Measurements from ENCODE around the gene PKP3.

PKP3 gene

GRCh38 chr11:454043-454442 lies 60.0 kb downstream of the PKP3 start:
- TF ChIP-seq EZH2phosphoT487 (conservative IDR thresholded peaks at IDR 0.05; ENCODE audit: low read length) = no peak
- TF ChIP-seq CTCF (IDR thresholded peaks at IDR 0.05; ENCODE audit: insufficient read depth, low read length, poor library complexity, severe bottlenecking) = no peak
- no peak overlapping the region for H2AFZ ChIP-seq (ENCODE audit: low read depth, low read length, severe bottlenecking)
- no peak overlapping the region for H3K4me3 ChIP-seq (ENCODE audit: insufficient read depth, low read length, poor library complexity, severe bottlenecking)
- H3K9ac ChIP-seq (ENCODE audit: low read length) = no peak overlapping the region
- H3K9me3 ChIP-seq (ENCODE audit: insufficient read depth, low read length) = no peaks in the 10 kb centered on the region
- peaks cover 14% of the 10 kb centered on the region for H3K79me2 ChIP-seq (ENCODE audit: insufficient read depth, low read length)
- H3K9me2 ChIP-seq (replicated peaks; ENCODE audit: insufficient read depth, low read length) = no peaks in the 10 kb centered on the region
- H3K27ac ChIP-seq (ENCODE audit: low read depth, low read length) = no peak overlapping the region
- no peak overlapping the region for H3K4me2 ChIP-seq (ENCODE audit: low read depth, low read length, poor library complexity, severe bottlenecking)
- peaks cover 4% of the 10 kb centered on the region for H3F3A ChIP-seq (ENCODE audit: insufficient read depth)
- H3K27me3 ChIP-seq (ENCODE audit: low read length) = no peaks in the 10 kb centered on the region
- no peaks in the 10 kb centered on the region for H4K20me1 ChIP-seq (ENCODE audit: low read depth, low read length)
- no peaks in the 10 kb centered on the region for H3K36me3 ChIP-seq (ENCODE audit: low read length)

Measured in SU-DHL-6 (cell line).